HG03442 (cell line): Measurements from ENCODE around the gene TMEM238.
"Not testable (repeated sequence)": the region's sequence is repeated elsewhere in the genome, so short reads cannot be mapped to it uniquely, and the experiment has no call there.

Experiments
- ATAC-seq: cut with Tn5 transposase; IDR thresholded peaks from one replicate; pipeline ENCODE4 v1.9.1; 2021; ENCODE audit warnings: mild to moderate bottlenecking, moderate library complexity; ENCODE audit not compliant: unreplicated experiment

Gene TMEM238

DNA sequence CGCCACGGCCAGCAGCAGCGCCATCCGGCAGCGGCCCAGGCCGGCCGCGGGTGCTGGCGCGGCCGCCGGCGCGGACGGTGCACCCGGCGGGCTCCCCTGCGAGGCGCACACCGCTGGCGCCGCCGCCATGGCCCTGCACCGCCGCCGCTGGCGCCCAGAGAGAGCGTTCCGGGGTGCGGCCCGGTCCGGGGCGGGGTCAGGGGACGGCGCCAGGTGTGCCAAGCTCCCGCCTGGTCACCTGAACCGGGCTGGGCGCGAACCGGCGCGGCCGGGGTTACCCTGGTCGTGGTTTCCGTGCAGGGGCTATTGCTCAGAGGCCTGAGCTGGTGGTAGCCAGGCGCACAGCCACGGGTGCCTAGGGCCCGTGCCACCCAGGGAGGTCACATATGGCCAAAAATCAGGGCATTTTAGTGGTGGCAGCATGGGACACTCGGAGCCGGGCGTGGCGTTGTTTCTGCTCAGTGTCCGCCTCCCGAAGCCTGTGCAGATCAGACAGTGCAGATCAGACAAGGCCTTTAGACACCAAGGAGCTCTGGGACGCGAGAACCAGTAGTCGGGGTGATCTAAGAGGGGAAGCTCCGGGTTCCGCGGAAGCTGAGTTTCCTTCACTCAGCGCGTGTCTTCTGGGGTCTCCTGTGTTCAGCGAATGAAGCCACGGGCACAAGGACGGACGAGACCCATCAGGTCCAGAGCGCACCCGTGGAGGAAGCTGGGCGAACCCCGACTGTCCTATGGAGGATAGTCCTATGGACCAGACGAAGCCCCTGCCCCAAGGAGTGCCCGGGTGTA is at the start of gene TMEM238:
Gene TMEM238 (minus strand): TSS at position 162 of the 789 bp plus-strand sequence. CDS start 33 bp downstream, at position 129.
- ATAC-seq = no peak

DNA sequence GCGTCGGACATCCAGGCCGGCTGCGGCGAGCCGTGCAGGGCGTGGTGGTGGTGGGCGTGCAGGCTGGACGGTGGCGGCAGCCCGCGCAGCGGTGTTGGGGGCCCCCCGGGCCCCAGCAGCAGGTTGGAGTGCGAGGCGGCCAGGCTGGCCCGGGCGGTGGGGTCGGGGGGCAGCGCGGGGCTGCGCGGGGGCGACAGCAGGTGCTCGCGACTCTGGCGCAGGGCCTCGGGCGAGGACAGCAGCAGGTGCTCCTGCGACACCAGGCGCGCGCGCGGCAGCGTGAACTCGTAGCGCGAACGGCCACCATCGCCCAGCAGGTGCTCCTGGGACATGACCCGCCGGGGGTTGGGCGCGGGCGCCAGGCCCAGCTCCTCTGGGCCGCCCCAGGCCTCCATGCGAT is 49.2 kb upstream of the TMEM238 start:
- no peak for ATAC-seq

GRCh38 chr19:55432241-55432959 is 48.3 kb upstream of the TMEM238 start:
- no peak for ATAC-seq

- ATAC-seq = no peak
Observed at GRCh38 chr19:55431183-55431582, 47.1 kb upstream of the TMEM238 start.

- no peak for ATAC-seq
Observed at GRCh38 chr19:55426042-55426441, 42.0 kb upstream of the TMEM238 start.

GRCh38 chr19:55424518-55424917 is 40.4 kb upstream of the TMEM238 start:
- ATAC-seq = no peak

DNA sequence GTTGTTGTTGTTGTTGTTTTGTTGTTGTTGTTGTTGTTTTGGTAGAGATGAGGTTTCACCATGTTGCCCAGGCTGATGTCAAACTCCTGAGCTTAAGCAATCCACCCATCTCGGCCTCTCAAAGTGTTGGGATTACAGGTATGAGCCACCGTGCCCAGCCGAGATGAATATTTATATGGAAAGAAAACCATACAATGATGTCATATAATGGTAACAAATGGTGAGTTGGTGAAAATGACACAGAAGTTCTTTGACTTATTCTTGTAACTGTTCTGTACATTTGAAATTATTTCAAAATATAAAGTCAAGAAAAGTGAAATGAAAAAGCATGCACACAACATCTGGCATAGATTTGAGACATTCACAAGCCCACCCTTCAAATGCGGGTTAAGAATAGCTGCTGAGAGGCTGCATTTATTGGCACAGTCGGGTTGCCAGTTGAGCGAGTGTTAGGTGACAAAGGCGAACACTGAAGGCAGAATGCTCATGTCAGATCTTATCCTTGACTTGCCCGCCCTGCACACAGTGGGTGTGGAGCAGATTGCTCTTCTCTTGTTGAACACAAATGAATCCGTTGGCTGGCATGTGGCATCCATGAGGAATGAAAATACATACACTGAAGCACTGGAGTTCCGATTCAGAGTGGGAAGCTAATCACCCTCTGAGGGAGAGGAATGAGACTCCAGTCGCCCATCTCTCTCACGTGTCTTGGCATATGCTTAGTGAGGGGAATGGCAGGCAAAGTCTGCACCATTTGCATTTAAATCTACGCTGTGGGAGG is 39.3 kb upstream of the TMEM238 start:
- ATAC-seq = no peak

- not testable (repeated sequence) for ATAC-seq
Observed at GRCh38 chr19:55421281-55421680, 37.2 kb upstream of the TMEM238 start.

- no peak for ATAC-seq
Observed at GRCh38 chr19:55419624-55420236, 35.6 kb upstream of the TMEM238 start.

- ATAC-seq = no peak
Observed at GRCh38 chr19:55419103-55419502, 35.0 kb upstream of the TMEM238 start.

DNA sequence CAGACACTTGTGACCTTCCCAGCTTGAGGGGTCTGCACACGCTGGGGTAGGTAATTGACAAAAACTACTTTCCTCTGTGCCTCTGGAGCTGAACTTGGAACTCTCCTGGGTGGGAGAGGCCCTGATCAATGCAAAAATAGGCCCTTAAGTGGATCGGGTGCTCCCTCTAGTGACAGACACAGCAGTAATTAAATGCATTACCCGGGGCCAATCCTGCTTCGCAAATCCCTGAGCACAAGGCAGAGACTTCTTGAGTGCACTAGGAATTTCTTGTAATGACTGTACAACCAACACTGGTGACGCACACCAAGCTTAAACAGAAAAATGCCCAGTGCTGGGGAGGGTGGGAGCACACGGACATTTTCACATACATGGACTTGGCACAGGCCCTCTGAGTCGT is 34.1 kb upstream of the TMEM238 start:
- no peak for ATAC-seq

DNA sequence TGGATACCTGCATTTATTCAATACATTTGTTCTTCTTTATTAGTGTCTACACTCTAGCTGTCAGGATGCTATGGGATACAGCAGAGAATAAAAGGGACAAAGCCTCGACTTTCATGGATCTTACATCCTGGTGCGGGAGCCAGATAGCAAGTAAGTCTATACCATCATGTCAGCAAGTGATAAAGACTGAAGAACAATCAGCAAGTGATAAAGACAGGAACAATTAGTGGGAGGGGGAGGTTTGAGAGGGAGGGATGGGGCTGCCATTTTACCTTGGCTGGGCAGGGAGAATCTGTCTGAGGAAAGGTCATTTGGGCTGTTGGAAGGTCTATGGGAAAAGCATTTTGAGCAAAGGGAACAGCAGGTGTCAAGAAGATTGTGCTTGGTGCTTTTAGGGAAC is 26.1 kb upstream of the TMEM238 start:
- no peak for ATAC-seq

GRCh38 chr19:55409179-55409578 is 25.1 kb upstream of the TMEM238 start:
- ATAC-seq = not testable (repeated sequence)

DNA sequence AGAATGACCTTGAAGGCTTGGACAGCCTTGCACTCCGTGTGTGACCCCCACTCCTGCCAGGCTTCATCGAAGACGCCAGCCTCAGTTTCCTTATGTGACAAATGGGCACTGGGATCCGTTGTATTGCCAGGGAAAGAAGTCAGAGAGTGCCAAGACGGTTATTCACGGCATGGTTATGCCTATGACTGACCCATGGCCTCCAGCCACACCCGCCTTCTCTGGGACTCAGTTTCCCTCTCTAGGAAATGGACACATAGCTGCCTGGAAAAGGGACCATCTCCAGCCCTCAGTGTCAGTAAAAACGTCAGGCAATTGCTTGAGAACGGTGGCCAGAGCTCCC is 24.4 kb upstream of the TMEM238 start:
- ATAC-seq = no peak

GRCh38 chr19:55407800-55408532 is 23.9 kb upstream of the TMEM238 start:
- ATAC-seq = peak; percentile 76

DNA sequence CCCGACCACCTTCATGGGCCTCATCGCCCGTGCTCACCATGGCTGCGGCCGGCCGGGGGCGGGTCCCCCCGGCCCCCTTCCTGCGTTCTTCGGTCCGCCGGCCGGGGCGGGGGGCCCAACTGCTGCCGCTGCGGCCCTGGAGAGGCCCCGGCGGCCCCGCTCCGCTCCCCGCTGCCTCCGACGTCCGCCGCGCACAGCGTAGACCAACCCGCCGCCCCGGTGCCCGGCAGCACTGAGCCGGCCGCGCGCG is 23.4 kb upstream of the TMEM238 start, which contains the start of gene UBE2S:
Gene UBE2S (minus strand): TSS at position 239 of the 250 bp plus-strand sequence. CDS start 199 bp downstream, at position 40.
- peak; percentile 63 for ATAC-seq

GRCh38 chr19:55406826-55407549 is 22.9 kb upstream of the TMEM238 start:
- ATAC-seq = no peak

GRCh38 chr19:55406091-55406825 is 22.2 kb upstream of the TMEM238 start:
- no peak for ATAC-seq

GRCh38 chr19:55405638-55406037 is 21.5 kb upstream of the TMEM238 start:
- ATAC-seq = no peak
